ENCODE data around the gene NCKAP1.
A peak's percentile ranks its signal among the peaks of the same experiment; 100 is the strongest.

The NCKAP1 gene

DNA sequence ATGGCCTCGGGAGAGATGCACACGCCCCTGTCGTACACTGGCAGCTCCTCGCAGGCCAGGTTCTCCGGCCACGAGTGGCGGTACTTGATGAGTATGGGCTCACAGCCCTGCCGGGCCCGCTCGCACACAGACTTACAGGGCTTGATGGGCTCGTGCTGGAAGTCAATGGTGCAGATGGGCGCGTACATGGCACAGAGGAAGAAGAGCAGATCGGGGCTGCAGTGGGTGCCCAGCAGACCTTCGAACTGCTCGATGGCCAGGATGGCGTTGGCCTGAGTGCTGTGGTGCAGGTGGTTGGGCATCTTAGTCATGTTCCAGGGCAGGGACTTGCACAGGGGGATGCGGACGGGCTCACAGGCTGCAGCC is 172.2 kb downstream of the NCKAP1 start:
- CTCF ChIA-PET: no interaction called here
- POLR2A ChIA-PET: no interaction called here
- TF ChIP-seq, protein P1, sequence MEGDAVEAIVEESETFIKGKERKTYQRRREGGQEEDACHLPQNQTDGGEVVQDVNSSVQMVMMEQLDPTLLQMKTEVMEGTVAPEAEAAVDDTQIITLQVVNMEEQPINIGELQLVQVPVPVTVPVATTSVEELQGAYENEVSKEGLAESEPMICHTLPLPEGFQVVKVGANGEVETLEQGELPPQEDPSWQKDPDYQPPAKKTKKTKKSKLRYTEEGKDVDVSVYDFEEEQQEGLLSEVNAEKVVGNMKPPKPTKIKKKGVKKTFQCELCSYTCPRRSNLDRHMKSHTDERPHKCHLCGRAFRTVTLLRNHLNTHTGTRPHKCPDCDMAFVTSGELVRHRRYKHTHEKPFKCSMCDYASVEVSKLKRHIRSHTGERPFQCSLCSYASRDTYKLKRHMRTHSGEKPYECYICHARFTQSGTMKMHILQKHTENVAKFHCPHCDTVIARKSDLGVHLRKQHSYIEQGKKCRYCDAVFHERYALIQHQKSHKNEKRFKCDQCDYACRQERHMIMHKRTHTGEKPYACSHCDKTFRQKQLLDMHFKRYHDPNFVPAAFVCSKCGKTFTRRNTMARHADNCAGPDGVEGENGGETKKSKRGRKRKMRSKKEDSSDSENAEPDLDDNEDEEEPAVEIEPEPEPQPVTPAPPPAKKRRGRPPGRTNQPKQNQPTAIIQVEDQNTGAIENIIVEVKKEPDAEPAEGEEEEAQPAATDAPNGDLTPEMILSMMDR (IDR thresholded peaks at IDR 0.05; ENCODE audit: control extremely low read depth, extremely low read depth, low read depth, missing control alignments): no peak
- DNase-seq (ENCODE audit: extremely low spot score): peak; percentile 7

DNA sequence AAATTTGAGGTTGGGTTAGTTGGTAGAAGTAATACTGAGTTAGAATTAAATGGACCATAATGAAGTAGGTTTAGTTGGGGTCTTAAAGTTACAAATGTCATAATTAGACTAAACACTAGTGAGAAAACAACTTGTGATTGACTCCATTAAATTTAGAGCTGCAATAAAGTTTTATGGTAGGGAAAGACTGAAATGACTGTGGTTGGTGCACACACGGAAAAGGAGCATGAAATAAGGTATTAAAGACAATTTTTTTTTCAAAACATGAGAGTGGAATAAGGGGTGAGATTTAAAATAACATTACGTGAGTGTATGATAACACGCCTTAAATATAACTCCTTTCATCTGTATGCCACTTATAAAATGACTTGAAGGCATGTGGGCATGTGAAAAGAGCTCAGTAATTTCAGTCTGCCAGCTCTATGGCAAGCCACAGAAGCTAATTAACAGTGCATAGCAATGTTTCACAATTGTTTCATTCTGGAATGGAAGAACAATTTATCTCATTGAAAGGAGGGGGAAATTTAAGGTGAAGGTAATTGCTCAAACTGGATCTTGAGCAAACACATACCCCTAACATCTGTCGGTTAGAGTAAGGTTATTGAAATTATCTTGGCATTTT is 173.2 kb downstream of the NCKAP1 start:
- DNase-seq (ENCODE audit: extremely low spot score): no peak
- POLR2A ChIA-PET: no interaction called here
- TF ChIP-seq, protein P1 (IDR thresholded peaks at IDR 0.05; ENCODE audit: control extremely low read depth, extremely low read depth, low read depth, missing control alignments): no peak
- CTCF ChIA-PET: no interaction called here

DNA sequence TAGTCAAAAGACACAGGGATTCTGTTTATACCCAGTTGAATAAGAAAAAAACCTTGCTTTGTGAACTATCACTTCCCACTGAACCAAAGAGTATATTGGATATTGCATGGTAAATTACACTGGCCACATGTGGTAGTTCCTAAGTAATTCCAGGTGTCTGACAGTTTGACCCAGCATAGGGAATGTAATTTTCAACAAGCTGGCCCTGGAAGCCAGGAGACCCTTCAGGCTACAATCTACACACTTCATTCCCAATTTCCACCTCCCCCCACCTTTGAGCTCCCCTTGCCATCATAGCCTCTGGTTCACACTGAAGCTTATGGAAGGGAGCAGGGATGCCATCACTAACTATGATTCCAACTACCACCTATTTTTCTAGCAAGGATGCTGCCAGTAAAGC is 174.6 kb downstream of the NCKAP1 start:
- TF ChIP-seq, protein P1 (IDR thresholded peaks at IDR 0.05; ENCODE audit: control extremely low read depth, extremely low read depth, low read depth, missing control alignments): no peak
- no peak for DNase-seq (ENCODE audit: extremely low spot score)
- CTCF ChIA-PET: interaction anchor here (1.1 to 1.5 kb wide), 2 partner anchors 19 to 21 kb away, joined by 3 read pairs; no protein-coding TSS in a partner anchor
- POLR2A ChIA-PET: no interaction called here

DNA sequence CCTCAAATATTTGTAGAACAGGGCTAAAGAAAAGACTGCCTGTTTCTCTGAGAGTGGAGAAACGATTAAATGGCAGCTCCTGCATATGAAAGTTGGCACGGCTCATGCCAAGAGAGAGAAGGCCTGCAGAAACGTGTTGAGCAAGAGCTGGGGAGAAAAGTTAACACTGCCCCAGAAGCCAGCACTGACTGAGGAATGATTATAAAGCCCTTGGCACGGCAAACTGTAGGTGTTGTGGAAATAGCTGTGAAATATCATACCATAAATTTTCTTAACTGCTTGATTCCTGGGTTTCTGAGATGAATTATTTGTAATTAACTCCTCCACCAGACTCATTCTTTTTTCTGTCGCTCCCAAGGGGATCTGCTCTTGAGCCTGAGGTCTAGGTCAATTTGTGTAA is 176.2 kb downstream of the NCKAP1 start:
- TF ChIP-seq, protein P1 (IDR thresholded peaks at IDR 0.05; ENCODE audit: control extremely low read depth, extremely low read depth, low read depth, missing control alignments): no peak
- ChIA-PET POLR2A (no interaction called here), CTCF (no interaction called here)
- no peak for DNase-seq (ENCODE audit: extremely low spot score)

DNA sequence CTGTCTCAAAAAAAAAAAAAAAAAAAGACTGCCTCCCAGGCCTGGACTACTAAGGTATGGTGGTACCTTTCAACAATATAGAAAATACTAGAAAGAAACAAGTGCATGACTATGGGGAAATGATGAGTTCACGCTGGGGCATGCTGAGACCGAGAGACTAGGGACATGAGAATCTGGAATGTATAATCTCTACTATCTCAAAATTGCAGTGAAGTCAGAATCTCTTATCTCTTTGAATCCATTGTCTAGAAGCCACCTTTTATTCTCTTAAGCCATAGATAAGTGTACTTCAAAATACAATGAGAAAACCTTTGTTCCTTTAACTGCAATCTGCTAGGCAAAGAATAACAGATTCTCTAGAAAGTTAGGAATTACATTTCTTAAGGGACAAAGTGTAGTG is 177.4 kb downstream of the NCKAP1 start:
- DNase-seq (ENCODE audit: extremely low spot score): no peak
- TF ChIP-seq, protein P1 (IDR thresholded peaks at IDR 0.05; ENCODE audit: control extremely low read depth, extremely low read depth, low read depth, missing control alignments): no peak
- POLR2A ChIA-PET: no interaction called here
- CTCF ChIA-PET: no interaction called here

Data from GM10248 (cell line).